GM19238 (cell line): ENCODE measurements around the gene LSS.
"Not testable (repeated sequence)": the region's sequence is repeated elsewhere in the genome, so short reads cannot be mapped to it uniquely, and the experiment has no call there.

Experiments
- DNase-seq: peaks from one replicate; pipeline ENCODE4 v3.0.0; 2011; ENCODE audit warnings: low spot score; ENCODE audit not compliant: insufficient read length

Gene LSS

DNA sequence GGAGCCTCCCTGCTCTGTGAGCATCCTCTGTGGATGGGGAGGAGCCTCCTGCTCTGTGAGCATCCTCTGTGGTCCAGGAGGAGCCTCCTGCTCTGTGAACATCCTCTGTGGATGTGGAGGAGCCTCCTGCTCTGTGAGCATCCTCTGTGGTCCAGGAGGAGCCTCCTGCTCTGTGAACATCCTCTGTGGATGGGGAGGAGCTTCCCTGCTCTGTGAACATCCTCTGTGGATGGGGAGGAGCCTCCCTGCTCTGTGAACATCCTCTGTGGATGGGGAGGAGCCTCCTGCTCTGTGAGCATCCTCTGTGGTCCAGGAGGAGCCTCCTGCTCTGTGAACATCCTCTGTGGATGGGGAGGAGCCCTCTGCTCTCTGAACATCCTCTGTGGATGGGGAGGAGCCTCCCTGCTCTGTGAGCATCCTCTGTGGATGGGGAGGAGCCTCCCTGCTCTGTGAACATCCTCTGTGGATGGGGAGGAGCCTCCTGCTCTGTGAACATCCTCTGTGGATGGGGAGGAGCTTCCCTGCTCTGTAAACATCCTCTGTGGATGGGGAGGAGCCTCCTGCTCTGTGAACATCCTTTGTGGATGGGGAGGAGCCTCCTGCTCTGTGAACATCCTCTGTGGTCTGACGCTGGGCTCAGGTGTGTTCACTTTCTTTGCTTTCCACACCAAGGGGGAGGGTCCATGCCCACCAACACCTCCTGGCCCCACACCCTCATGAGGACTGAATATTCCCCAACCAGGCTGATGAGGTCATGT lies 58.0 kb downstream of the LSS start:
- DNase-seq = not testable (repeated sequence)

DNA sequence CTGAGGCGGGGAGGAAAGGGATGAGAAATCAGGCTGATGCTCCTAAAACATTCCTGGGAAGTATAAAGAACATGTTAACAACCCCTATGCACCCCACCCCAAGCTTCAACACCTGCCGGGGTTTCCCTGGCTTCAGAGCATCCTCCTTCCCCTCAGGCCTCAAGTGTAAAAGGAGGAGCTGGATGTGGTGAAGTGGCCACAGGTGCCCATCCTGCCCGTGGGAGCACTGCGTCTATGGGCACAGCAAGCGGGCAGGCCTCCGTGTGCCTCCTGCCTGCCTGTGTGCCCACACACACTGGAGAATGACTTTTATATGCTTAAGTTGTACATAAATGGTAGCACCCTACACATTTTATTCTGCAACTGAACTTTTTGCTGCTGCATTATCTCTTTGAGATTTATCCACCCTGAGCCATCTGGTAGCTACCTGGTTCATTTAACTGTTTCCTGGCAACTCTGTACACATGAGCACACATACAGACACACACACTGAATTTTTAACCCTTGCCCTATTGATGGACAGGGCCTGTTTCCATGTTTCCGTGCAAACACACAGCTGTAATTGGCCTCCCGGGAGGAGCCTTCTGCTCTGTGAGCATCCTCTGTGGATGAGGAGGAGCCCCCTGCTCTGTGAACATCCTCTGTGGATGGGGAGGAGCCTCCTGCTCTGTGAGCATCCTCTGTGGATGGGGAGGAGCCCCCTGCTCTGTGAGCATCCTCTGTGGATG lies 59.8 kb downstream of the LSS start:
- no peak for DNase-seq

DNA sequence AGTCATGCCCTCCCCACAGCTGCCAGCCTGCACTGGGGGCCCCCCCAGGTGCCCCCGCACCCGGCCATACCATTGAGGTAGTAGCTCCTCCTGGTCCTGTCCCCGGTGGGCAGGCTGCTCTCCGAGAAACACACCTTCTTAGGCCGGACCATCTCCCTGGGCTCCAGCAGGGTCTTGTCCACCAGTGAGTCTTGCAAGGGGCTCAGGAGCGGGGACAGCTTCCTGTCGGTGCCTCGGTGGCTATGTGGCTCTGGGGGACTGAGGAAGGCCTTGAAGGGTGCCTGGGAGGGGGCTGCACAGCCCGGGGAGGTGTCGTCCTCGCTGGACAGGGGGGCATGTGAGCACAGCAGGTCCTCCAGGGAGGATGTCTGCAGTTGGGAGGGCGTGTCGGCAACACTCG lies 60.3 kb downstream of the LSS start:
- no peak for DNase-seq

DNA sequence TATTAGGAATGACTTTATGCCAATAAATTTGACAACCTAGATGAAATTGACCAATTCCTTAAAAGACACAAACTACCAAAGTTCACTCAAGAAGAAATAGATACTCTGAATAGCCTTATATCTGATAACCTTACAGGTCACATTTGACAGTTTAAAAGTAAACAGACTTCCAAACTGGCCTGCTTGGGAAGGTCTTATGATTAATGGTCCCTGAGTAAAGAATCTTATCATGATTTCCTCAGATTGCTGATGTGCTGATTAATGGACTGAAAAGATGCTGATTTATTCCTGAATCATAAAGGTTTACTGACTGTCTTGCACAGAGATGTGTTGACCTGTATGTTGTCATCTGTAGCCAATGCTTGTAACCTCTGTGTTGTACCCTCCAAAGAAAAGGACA lies 63.5 kb downstream of the LSS start:
- no peak for DNase-seq

DNA sequence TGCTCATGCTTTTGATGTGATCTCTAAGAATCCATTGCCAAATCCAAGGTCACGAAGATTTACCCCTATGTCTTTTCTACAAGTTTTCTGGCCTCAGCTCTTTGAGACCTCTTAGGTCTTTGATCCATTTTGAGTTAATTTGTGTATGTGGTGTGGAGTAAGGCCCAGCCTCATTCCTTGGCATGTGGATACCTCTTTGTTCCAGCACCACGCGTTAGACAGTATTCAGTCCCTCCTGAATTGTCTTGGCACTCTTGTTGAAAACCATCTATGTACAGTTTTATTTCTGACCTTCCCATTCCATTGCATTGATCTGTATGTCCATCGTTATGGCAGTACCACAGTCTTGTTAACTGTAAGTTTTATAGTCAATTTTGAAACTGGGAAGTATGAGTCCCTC lies 65.2 kb downstream of the LSS start:
- no peak for DNase-seq

DNA sequence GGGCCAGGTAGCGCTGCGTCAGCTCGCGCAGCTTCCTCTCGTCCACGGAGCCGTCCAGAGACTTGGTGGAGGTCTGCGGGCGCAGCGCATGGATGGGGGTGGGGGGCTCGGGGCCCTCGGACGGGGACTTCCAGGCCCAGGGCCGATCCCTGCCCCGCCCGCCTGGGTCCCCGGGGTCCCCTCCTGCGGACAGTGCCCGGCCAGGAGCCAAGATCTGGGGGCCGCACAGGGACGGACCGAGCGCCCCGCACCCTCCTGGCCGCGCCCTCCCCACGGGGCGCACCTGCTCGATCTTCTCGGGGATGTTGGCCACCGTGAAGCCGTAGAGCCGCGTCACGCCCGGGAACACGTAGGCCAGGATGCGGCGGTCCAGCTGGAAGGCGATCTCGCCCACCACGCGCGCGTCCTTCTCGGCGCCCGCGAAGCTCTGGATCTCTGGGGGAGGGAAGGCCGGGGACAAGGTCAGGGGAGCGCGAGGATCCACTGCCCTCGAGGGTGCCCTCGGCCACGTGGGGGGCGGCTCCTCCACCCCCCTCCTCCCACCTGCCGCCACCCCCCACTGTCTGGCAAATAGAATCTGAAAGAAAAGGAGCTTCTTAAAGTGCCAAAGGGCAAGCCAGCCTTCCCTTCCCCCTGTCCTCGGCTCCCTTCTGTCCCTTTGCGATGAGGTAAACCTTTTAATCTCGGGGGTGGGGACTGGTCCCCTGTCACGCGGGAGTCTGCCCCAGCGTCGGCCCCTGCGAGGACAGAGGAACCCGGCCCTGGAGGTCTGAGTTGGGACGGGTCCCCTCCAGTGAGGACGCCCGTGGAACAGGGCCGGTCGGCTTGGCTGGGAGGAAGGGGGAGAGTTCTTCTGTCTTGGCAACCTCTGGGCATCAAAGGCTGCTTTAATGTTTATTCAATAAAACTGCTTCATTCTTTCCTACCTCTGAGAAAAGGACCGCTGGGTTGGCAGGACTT lies 66.7 kb downstream of the LSS start:
- no peak for DNase-seq

DNA sequence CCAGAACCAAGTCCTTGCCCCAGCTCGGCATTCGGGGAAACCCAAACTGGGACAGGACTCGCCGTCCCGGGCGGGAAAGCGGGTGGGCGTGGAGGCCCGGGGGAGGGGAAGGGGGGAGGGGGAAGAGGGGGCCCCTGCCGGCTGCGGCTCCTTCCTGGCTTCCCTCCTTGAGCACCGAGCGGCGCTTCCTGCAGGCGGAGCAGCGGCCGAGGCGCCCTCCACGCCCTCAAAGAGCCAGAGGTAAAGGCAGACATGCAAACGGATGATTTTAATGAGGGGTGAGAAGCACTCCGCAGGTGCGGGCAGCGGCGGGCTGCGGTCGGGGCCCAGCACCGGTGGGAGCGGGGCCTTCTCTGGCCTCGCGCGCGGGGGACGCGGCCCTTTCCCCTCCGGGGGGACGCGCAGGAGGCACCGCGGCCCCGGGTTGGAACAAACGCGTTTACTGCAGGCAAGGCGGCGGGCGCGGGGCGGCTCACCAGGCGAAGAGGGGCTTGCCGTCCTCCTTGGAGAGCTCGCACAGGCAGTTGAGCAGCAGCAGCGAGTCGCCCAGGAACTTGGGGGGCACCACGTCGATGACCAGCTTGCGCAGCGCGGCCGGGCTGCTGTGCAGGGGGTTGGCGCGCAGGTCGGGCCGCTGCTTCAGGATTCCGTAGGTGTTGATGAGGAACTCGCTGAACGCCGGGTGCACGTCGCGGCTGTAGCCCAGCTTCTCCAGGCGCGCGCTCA lies 67.5 kb downstream of the LSS start:
- DNase-seq = no peak

DNA sequence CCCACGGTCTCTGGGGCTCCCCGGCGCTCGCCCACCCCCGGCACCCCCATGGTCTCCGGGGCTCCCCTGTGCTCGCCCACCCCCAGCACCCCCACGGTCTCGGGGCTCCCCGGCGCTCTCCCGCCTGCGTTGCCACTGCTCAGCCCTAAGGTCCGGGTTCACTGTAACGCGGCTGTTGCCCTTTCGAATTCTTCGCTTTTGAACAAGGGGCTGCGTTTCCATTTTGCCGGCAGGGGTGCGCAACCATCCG lies 68.0 kb downstream of the LSS start:
- DNase-seq = no peak

DNA sequence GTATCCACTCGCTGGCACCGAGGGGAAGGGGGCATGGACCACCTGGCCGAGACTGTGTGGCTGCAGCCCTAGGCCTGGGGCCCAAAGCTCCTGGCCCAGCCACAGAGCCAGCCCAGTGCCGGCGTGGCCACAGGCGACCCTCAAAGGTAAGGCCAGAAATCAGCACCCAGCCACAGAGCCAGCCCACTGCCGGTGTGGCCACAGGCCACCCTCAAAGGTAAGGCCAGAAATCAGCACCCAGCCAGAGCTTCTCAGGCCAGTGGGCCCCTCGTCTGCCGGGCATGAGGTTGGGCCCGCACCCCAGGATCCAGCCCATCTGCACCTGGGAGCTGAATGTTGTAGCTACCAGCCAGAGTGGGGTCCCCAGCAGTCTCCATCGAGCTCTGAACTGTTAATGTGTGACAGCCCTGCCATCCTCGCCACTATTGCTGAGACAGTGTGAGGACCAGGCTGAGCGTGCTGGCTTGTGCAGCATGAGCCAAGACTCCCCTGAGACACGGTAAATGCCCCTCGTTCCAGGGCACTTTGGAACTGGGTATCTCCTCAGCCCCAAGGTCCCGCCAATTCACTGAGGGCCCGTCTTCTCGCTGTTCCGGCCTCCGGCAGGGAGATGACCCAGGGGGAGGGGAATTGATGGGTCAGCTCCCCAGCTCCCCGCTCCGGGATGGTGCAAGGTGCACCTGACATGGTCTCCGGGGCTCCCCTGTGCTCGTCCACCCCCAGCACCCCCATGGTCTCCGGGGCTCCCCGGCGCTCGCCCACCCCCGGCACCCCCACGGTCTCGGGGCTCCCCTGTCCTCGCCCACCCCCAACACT lies 68.5 kb downstream of the LSS start:
- DNase-seq = no peak

DNA sequence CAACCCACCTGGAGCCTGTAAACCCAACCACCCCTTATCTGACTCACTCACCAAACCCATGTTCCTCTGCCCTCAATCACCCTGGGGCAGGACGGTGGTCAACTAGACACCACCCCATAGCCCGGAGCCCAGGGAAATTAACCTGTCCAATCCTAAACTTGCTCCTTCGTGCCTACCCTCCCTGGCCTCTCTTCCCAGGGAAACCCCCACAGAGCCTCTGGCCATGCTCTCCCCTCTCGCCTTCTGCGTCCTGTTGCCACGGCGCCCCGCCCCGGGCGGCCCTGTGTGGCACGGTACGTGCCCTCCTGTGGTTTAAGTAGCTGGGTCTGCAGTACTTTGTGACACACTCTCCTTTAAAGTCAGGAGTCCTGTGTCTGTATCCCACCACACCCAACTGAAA lies 69.2 kb downstream of the LSS start:
- DNase-seq = no peak

DNA sequence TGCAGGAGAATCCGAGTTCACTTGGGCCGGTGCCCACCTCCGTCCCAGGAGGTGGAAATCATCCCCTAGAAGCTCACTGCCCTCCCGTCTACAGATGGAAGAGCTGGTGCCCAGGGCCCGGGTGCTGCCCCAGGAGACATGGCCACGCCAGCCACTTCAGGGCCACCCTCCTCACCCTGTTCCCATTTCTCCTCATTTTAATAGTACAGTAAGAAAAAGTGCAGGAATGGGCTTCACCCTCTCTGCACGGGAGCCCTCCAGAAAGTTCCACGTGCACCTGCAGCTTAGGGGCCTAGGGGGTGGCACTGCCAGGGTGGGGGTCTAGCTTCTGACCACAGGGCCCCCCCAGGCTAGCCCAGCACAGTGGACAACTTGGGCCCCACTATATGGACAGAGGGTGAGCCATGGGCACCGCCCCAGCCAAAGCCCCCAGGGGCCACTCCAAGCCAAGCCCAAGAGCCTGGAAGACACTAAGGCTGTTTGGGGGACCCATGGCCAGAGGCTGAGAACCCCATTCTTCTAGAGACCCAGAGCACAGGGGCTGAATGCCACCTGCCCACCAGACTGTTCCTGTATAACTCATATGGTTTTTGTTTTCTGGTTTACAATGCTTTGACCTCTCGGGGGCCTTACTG lies 69.8 kb downstream of the LSS start:
- DNase-seq = no peak

DNA sequence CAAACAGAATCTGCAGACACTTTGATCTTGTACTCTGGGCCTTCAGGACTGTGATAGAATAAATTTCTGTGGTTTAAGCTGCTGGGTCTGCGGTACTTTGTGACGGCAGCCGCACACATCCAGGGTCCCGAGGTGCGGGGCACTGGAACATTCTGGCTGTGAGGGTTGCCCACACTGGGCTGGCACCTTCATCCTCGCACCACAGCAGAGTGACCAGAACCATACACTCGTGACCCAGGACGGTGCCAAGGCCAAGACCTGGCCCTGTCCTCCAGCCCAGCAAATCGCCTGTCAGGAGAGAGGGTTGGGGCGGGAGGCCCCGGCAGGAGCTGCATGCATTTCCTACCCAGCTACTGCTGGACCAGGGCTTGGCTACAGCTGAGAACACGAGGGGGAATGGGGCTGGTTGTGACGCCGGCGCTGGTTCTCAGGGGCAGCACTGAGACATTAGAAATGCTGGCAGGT lies 70.6 kb downstream of the LSS start:
- DNase-seq = no peak

DNA sequence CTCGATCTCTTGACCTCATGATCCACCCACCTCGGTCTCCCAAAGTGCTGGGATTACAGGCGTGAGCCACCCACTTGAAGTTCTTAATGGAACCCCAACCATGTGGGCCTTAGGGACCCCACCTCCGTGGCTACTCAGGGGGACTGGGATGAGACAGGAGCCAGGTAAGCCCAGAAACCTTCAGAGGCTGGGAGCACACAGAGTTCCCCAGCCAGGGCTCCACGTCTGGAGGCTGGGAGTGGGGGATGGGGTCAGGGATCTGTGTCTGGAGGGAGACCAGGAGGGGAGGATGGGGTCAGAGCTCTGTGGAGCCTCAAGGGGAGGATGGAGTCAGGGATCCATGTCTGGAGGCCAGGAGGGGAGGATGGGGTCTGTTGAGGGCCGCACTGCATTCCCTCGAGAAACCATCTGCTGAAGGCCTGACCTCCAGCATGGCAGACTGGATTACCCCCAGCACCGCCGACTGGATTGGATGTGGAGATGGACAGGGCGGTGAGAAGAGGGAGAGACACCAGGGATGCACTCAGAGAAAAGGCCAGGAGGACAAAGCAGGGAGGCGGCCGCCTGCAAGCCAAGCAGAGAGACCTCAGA lies 71.1 kb downstream of the LSS start:
- DNase-seq = no peak

DNA sequence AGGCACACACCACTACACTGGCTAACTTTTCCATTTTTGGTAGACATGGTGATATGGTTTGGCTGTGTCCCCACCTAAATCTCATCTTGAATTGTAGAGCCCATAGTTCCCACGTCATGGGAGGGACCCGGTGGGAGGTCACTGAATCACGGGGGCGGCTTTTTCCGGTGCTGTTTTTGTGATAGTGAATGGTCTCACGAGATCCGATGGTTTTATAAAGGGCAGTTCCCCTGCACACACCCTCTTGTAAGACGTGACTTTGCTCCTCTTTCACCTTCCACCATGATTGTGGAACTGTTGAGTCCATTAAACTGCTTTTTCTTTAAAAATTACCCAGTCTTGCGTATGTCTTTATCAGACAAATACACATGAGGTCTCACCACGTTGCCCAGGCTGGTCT lies 71.9 kb downstream of the LSS start:
- no peak for DNase-seq

DNA sequence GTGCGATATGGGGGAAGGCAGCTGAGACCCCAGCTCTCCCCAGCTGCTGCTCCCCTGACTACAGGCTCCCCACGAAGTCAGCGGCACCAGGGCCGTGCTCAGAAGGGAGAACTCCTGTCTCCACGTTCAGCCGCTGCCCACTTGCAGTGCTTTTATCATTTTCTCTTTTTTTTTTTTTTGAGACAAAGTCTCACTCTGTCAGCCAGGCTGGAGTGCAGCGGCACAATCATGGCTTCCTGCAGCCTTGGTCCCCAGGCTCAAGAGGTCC lies 72.3 kb downstream of the LSS start:
- DNase-seq = no peak

DNA sequence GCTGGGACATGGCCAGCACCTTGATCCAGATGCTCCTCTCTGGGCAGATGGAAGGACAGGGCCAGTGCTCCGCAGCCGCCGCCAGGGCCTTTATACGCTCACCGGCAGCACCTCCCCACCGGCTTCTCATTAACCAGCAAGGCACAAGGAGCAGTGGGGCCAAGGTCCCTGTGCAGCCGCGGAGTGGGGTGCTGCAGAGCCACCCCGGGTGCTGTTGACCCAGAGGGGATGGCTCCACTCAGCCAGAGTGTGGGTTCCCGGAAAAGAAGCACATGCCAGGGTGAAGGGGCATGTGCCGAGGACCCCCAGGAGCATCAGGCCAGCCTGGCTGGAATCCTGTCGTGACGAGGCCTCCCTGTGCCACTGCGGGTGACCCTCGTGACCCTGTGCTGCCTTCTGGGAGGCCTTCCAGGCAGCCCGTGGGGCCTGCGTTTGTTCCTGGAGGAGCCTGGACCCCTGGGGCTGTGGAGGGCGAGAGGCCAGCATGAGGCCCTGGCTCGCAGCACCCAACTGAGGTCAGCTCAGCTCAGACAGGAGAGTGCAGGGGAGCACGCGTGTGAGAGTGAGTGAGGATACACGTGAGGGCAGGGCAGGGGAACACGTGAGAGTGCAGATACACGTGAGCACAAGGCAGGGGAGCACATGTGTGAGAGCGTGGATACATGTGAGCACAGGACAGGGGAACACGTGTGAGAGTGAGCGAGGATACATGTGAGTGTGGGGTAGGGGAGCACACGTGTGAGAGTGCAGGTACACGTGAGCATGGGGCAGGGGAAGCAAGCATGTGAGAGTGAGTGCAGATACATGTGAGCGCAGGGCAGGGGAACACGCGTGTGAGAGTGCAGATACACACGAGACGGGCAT lies 72.8 kb downstream of the LSS start, which contains the start of gene FTCD:
TSS of gene FTCD (minus strand) at position 66 of the 864 bp plus-strand sequence. CDS start at position 10, 56 bp downstream.
- no peak for DNase-seq

DNA sequence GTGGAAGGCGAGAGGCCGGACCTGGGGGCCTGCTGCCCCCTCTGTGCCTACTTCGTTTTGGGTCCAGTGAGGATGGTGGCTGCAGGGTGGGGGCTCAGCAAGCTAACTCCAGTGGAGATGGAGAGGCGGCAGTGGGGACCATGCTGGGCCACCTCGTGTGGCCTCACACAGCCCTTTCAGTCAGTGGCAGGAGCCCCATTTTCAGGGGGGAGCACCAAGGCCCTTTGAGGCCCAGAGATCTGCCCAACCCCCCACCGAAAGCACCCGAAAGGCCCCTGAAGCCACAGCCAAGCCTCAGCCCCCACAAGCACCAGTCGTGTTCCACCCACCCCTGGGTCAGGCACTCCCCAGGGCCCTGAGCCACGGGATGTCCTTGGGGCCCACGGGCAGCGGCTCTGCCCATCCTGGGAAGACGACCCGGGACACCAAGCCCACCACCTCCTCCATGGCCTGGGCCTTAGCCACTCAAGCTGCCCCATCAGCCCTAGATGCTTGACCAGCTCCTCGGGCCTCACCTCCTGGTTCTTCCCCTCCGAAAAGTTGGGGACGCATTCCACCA lies 73.5 kb downstream of the LSS start:
- no peak for DNase-seq

DNA sequence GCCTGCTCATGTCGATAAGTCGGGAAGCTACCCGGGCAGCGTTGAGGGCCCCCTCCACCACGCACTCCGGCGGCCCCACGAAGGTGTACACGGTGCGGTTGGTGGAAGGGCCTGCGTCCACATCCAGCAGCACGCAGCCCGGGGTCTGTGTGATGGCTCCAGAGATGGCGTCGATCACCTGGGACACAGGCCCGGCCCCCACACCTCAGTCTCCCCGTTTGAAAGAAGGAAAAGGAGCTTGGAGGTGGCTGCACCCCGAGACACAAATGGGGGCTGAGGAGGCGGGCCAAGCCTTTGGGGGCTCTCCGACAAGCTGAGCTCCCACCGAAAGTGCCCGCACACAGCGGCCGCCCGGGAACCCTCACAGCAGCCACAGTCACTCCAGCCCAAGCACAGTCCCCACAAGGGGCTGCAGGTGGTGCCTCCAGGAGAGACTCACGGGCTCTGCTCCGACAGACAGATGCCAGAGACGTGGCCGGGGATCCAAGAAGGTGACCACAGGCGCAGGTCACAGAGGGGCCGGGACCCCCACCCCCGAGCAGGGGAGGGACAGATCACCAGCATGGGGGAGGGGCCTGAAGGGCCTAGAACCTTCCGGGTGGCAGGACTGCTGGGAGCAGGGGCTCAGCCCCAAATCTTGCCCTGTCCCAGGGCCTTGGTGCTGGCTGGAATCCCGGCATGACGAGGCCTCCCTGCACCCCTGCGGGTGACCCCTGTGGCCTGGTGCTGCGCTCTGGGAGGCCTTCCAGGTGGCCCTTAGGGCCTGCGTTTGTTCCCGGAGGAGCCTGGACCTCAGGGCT lies 74.2 kb downstream of the LSS start:
- DNase-seq = no peak
